Measurements from ENCODE around the gene LRP4.

DNA sequence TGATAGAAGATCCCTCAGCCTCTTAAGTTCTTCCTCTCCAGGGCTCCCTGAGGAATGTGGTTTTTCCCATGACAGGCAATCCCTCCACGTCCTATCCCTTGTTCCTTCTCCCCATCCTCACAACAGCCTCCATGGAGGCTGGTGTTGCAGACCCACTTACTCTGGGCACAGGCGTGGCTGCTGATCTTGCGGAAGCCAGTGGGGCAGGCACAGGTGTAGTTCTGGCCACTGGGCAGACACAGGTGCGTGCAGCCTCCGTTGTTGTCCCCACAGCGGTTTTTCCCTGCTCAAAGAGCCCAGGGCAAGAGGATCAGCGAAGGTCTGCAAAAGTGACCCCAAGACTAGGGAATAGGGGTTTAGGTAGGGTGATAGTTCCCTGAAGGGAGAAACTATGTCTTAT, 29.1 kb downstream of the LRP4 start:
- TF ChIP-seq, protein P1, sequence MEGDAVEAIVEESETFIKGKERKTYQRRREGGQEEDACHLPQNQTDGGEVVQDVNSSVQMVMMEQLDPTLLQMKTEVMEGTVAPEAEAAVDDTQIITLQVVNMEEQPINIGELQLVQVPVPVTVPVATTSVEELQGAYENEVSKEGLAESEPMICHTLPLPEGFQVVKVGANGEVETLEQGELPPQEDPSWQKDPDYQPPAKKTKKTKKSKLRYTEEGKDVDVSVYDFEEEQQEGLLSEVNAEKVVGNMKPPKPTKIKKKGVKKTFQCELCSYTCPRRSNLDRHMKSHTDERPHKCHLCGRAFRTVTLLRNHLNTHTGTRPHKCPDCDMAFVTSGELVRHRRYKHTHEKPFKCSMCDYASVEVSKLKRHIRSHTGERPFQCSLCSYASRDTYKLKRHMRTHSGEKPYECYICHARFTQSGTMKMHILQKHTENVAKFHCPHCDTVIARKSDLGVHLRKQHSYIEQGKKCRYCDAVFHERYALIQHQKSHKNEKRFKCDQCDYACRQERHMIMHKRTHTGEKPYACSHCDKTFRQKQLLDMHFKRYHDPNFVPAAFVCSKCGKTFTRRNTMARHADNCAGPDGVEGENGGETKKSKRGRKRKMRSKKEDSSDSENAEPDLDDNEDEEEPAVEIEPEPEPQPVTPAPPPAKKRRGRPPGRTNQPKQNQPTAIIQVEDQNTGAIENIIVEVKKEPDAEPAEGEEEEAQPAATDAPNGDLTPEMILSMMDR (IDR thresholded peaks at IDR 0.05) = no peak
- TF ChIP-seq POLR2A (IDR thresholded peaks at IDR 0.05) = no peak

All from adrenal gland (tissue), 5 donors.